AG10803 (cell line): Measurements from ENCODE around the gene HMGN2.
"Not testable (repeated sequence)": the region's sequence is repeated elsewhere in the genome, so short reads cannot be mapped to it uniquely, and the experiment has no call there.

Experiments used
- DNase-seq: peaks from one replicate; pipeline ENCODE4 v3.0.0; 2010; ENCODE audit warnings: low read depth
- H3K4me3 ChIP-seq: 2 replicates; pipeline ENCODE4 v1.5.1; 2011; ENCODE audit warnings: mild to moderate bottlenecking, low read length, control low read depth
- CTCF ChIP-seq: conservative IDR thresholded peaks from 2 replicates; pipeline ENCODE4 v1.5.1; 2011; ENCODE audit warnings: mild to moderate bottlenecking, low read length, control low read depth, inconsistent platforms

Gene HMGN2

GRCh38 chr1:26493267-26493666 is 21.0 kb downstream of the HMGN2 start:
- DNase-seq, result no peak
- no peak overlapping the region for H3K4me3 ChIP-seq
- TF ChIP-seq CTCF, result no peak

- TF ChIP-seq CTCF, result no peak
Observed at GRCh38 chr1:26493938-26494337, 21.7 kb downstream of the HMGN2 start.

GRCh38 chr1:26496861-26497260 is 24.6 kb downstream of the HMGN2 start:
- DNase-seq, result no peak
- no peak overlapping the region for H3K4me3 ChIP-seq
- no peak for TF ChIP-seq CTCF

More at GRCh38 chr1:26493938-26494337, 21.7 kb downstream of the HMGN2 start:
- no peak overlapping the region for H3K4me3 ChIP-seq
- no peak for DNase-seq

- H3K4me3 ChIP-seq, result no peak overlapping the region
- no peak for DNase-seq
- no peak for TF ChIP-seq CTCF
Observed at GRCh38 chr1:26498894-26499293, 26.7 kb downstream of the HMGN2 start.

- DNase-seq, result peak; percentile 72
- peak overlapping the region; percentile 79 for H3K4me3 ChIP-seq
- no peak for TF ChIP-seq CTCF
Observed at GRCh38 chr1:26500488-26501175, 28.4 kb downstream of the HMGN2 start.

- DNase-seq, H3K4me3 ChIP-seq: not testable (repeated sequence)
Observed at GRCh38 chr1:26510711-26511110, 38.5 kb downstream of the HMGN2 start.

GRCh38 chr1:26515836-26516235 is 43.6 kb downstream of the HMGN2 start:
- not testable (repeated sequence) for DNase-seq, H3K4me3 ChIP-seq

GRCh38 chr1:26516987-26517765 is 44.9 kb downstream of the HMGN2 start:
- no peak for TF ChIP-seq CTCF
- no peak for DNase-seq
- no peak overlapping the region for H3K4me3 ChIP-seq
